NCI-H774 (cell line): ENCODE results near the gene LRRTM4.
"Not testable (repeated sequence)": the region's sequence is repeated elsewhere in the genome, so short reads cannot be mapped to it uniquely, and the experiment has no call there.

Source experiments
- DNase-seq: peaks from one replicate; lab custom pipeline; 2025; lab: John Stamatoyannopoulos, UW

LRRTM4 gene

GRCh38 chr2:76745605-76746004 lies 776.6 kb downstream of the LRRTM4 start:
- DNase-seq, result no peak

DNA sequence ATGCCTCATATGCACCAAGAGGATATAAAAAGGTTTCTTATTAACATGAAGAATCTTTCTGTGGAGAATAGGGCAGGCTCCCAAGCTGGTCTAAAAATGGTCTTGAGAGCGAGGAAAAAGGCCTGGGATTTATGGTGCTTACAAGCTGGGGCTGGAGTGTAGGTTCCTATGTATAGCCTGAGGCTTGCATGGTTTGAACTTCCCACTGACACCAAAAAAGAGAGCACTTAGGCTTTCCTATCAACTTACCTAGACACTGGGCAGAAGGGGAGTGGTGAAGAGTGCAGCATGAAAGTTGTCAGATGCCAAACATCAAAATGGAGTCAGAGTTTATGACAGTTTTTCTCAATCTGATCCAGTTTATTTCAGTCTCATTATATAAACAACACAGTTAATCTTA lies 784.6 kb downstream of the LRRTM4 start:
- DNase-seq, result no peak

- no peak for DNase-seq
Observed at GRCh38 chr2:76733736-76734135, 788.4 kb downstream of the LRRTM4 start.

GRCh38 chr2:76731157-76731556 lies 791.0 kb downstream of the LRRTM4 start:
- no peak for DNase-seq

DNA sequence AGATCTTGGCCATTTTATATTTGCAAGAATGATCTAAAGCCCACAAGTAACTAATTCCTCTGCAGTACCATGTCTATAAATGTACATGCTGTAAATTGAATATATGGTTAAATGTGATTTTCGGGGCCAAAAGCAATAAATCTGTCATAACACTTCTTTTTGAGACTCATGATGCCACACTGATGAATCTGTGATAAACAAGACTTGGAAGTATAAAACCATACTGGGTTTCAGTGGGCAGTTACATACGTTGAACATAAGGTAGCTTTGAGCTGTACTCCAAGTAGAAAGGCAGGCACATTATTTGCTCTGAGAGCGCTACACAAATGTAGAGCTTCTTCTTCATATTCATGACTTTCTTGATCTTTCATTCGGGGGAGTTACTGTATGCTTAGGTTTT lies 792.2 kb downstream of the LRRTM4 start:
- DNase-seq, result no peak

DNA sequence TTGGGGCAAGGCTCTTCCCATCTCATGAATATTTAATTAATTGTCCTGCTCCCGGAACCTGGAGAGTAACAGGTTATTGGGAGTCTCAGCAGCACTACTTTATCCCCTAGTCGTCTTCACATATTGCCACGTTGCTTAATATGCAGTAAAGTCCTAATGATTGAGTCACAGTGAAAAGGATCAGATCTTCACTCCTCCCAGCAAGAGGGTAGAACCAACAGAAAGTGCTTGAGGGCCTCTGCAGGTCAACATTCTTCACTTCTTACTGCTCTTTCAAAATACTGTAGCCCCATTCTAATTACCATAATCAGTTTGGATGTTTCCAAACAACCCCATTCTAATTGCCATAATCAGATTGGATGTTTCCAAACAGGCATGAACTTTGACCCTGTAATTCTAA lies 801.0 kb downstream of the LRRTM4 start:
- DNase-seq, result no peak

GRCh38 chr2:76713312-76713711 lies 808.9 kb downstream of the LRRTM4 start:
- DNase-seq, result no peak

GRCh38 chr2:76711490-76711889 lies 810.7 kb downstream of the LRRTM4 start:
- peak; percentile 1 for DNase-seq

DNA sequence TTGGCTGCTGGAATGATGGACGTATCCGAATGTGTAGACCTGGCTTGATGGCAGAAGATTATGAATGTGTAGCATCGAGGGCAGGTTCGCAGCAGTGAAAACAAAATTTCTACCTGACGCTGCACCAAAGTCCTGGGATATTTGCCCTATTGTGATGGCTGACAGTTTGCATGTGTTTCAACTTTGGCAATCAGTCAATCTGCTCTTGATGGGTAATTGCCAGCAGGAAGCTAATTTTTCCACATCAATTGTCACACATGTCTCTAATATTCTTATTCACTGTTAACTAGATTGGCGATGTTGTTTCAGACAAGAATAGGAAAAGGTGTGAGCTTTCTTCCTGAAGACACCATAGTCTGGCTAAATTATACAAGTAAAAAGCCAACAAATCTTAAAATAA lies 821.3 kb downstream of the LRRTM4 start:
- DNase-seq, result no peak

GRCh38 chr2:76697998-76698713 lies 824.0 kb downstream of the LRRTM4 start:
- DNase-seq, result not testable (repeated sequence)
